HG03565 (cell line): ENCODE measurements around the gene RPL39.
"Not testable (repeated sequence)": the region's sequence is repeated elsewhere in the genome, so short reads cannot be mapped to it uniquely, and the experiment has no call there.

Source experiments
- ATAC-seq: cut with Tn5 transposase; IDR thresholded peaks from one replicate; pipeline ENCODE4 v1.9.1; 2021; ENCODE audit warnings: mild to moderate bottlenecking, moderate library complexity; ENCODE audit not compliant: unreplicated experiment

RPL39 gene

GRCh38 chrX:119791437-119792231 lies at the start of gene RPL39:
RPL39 (minus strand) TSS chrX:119791630; CDS start chrX:119791576, 54 bp downstream.
- ATAC-seq = peak; percentile 89

GRCh38 chrX:119833905-119834304 lies 42.5 kb upstream of the RPL39 start:
- no peak for ATAC-seq

GRCh38 chrX:119828446-119828845 lies 37.0 kb upstream of the RPL39 start:
- ATAC-seq = no peak

DNA sequence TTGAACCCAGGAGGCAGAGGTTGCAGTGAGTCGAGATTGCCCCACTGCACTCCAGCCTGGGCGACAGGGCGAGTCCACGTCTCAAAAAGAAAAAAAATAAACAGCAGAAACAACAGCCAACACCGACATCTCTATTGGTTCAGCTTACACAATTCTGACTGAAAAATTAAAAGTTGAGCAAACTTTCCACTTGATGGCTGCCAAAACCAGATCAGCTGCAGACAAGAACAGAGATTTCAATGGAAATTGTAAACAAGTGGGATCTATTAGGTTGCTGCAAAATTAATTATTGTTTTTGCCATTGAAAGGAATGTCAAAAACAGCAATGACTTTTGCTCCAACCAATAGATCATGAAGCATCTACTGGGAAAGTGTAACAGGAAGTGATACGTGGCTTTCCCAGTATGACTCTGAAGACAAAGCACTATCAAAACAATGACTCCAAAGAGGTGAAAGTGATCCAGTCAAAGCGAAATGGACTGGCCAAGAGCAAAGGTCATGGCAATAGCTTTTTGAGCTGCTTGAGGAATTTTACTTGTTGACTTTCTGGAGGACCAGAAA lies 35.0 kb upstream of the RPL39 start:
- ATAC-seq = no peak

DNA sequence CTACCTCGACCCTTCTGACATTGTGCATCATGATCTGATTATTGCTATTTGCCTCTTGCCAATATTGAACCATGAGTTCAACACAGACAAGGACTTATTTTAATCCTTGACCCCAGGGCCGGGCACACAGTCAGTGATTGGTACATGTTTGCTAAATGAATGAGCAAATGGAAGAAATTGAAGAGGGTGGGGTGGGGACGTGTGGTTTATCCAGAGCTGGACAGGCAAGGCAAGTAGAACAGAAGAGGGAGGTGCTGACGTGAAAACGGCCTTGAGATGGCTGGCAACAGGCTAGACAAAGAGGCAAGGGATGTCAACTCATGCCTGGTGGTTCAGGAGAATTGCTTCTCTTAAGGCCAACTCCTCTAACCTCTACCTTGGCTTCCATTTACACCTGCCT lies 32.8 kb upstream of the RPL39 start:
- not testable (repeated sequence) for ATAC-seq

DNA sequence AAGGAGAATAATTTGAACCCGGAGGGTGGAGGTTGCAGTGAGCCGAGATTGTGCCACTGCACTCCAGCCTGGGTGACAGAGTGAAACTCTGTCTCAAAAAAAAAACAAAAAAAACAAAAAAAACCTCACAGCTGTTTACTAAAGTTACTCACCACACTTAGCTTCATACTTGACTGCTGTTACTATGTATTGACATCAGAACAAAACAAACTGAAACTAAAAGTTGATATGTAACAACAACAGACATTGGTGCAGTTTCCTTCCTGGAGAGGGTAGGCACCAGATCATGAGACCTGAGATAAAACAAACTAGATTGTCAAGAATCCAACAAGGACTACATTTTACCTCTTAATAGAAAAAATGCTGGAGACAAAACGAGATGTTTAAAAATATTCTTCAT lies 30.3 kb upstream of the RPL39 start:
- peak; percentile 62 for ATAC-seq

DNA sequence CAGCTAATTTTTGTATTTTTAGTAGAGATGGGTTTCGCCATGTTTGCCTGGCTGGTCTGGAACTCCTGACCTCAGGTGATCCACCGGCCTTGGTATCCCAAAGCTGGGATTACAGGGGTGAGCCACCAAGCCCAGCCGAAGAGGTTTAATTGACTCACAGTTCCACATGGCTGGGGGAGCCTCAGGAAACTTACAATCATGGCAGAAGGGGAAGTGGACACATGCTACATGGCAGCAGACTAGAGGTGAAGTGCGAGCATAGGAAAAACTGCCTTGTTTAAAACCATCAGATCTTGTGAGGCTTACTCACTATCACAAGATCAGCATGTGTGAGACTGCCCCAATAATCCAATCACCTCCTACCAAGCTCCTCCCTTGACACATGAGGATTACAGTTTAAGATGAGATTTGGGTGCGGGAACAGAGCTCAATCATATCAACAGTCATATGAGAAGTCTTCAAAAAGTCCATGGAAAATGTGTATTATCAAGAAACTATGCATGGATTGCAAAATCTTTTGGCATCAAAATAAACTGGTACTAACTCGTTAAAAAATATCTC lies 25.8 kb upstream of the RPL39 start:
- no peak for ATAC-seq

DNA sequence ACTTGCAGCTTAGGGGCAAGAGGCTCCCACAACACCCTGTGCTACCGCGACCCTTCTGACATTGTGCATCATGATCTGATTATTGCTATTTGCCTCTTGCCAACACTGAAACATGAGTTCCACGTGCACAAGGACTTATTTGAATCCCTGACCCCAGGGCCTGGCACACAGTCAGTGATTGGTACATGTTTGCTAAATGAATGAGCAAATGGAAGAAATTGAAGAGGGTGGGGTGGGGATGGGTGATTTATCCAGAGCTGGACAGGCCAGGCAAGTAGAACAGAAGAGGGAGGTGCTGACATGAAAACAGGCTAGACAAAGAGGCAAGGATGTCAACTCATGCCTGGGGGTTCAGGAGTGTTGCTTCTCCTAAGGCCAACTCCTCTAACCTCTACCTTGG lies 24.9 kb upstream of the RPL39 start:
- no peak for ATAC-seq

DNA sequence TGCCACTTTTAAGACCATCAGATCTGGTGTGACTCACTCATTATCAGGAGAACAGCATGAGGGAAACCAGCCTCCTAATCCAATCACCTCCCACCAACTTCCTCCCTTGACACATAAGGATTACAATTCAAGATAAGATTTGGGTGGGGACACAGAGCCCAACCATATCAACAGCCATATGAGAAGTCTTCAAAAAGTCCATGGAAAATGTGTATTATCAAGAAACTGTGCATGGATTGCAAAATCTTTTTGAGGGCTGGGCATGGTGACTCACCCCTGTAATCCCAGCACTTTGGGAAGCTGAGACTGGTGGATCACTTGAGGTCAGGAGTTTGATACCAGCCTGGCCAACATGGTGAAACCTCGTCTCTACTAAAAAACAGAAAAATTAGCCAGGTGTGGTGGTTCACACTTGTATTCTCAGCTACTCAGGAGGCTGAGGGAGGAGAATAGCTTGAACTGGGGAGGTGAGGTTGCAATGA lies 17.8 kb upstream of the RPL39 start:
- ATAC-seq = no peak

DNA sequence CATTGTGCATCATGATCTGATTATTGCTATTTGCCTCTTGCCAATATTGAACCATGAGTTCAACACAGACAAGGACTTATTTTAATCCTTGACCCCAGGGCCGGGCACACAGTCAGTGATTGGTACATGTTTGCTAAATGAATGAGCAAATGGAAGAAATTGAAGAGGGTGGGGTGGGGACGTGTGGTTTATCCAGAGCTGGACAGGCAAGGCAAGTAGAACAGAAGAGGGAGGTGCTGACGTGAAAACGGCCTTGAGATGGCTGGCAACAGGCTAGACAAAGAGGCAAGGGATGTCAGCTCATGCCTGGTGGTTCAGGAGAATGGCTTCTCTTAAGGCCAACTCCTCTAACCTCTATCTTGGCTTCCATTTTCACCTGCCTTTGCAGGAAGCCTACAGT lies 17.0 kb upstream of the RPL39 start:
- not testable (repeated sequence) for ATAC-seq

- ATAC-seq = no peak
Observed at GRCh38 chrX:119802546-119802945, 11.1 kb upstream of the RPL39 start.

DNA sequence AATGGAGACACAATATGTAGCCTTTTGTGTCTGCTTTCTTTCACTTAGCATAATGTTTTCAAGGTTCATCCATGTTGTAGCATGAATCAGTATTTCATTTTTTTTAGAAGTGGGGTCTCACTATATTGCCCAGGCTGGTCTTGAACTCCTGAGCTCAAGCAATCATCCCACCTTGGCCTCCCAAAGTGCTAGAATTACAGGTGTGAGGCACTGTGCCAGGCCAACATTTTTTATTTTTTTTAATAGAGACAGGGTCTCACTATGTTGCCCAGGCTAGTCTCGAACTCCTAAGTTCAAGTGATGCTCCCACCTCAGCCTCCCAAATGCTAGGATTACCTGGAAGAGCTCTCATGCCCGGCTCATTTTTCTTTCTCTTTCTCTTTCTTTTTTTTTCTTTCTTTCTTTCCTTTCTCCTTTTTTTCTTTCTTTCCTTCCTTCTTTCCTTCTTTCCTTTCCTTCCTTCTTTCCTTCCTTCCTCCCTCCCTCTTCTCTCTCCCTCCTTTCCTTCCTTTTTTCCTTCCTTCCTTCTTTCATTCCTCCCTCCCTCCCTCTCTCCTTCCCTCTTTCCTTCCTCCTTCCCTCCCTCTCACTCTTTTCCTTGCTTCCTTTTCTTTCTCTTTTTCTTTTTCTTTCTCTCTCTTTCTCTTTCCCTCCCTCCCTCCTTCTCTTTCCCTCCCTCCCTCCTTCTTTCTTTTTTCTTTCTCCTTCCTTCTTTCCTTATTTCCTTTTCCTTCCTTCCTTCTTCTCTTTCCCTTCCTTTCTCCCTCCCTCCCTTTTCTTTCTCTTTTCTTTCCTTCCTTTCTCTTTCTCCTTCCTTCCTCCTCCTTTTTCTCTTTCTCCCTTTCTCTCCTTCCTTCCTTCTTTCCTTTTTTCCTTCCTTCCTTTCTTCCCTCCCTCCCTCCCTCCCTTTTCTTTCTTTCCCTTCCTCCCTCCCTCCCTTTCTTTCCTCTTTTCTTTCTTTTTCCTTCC lies 10.1 kb upstream of the RPL39 start:
- no peak for ATAC-seq

DNA sequence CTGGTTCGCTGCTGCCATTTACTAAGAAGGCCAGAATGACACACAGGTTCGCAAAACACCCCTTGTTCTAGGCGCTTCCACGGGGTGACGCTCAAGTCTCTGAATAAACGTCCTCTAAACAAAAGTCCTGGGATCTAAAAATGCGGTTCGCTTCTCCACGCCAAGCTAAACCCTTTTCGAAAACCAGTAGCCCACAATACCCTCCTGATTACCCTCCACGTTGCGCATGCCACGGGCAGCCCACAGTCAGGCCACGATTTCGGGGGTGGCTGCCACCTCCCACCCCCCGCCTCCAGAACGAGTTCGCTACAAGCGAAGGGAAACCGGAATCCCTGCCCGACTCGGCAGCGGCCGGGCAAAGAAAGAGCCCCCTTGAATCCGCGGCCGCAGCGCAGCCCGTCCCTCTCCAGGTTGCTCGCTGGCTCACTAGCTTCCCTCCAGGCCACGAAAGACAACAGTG lies 423 bp downstream of the RPL39 start:
- ATAC-seq = peak; percentile 14

- ATAC-seq = no peak
Observed at GRCh38 chrX:119784747-119785446, 6.5 kb downstream of the RPL39 start.

DNA sequence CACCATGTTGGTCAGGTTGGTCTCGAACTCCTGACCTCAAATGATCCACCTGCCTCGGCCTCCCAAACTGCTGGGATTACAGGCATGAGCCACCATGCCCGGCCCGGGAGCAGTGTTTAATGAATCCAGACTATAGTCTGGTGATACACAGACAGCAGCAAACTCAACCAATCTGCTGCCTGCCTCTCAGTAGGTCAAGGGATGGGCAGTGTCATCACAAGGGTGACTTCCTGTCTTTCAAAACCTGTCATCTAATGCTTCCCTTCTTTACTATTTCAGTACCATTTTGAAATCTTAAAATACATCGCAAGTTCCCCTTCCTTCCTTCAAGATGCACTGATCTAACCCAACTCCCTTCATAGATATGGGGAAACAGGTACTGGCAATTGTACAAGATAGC lies 8.4 kb downstream of the RPL39 start:
- ATAC-seq = no peak

GRCh38 chrX:119778829-119779228 lies 12.6 kb downstream of the RPL39 start:
- no peak for ATAC-seq

DNA sequence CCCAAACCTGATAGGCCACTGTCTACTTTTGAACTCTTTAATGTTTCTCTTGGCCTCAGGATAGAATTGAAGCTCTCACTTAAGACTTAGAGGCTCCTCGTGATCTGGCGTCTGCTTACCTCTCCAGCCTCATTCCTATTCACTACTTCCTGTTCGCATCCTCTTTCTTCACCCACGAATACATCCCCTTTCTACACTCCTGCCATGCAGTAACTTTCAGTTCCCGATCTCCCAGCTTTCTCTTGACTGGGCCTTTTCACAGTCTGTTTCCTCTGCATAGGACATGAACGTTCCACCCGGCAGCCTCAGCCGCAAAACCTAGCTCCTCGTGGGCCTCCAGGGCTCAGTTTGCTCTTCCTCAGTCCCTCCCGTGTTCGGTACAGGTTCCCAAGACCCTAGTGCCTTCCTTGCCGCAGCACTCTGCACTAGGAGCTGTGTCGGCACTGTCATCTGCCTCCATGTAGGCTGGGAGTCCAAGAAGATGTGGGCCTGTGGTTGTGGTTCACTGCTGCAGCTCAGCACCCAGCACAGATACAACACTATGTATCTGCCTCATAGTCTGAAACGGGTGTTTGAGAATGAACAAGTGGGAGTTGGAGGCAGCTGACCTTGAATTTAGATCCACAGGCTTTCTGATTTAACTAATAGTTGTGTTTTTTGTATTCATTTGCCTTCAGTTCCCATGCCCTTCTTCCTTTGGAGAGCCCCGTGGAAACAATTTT lies 15.8 kb downstream of the RPL39 start:
- ATAC-seq = peak; percentile 49

GRCh38 chrX:119769388-119769787 lies 22.0 kb downstream of the RPL39 start:
- not testable (repeated sequence) for ATAC-seq

GRCh38 chrX:119768436-119768835 lies 23.0 kb downstream of the RPL39 start:
- not testable (repeated sequence) for ATAC-seq
